ENCODE data around the gene ZNF391.
"Not testable (repeated sequence)": the region's sequence is repeated elsewhere in the genome, so short reads cannot be mapped to it uniquely, and the experiment has no call there.

Gene ZNF391

GRCh38 chr6:27424851-27425250 is 36.3 kb downstream of the ZNF391 start:
- not testable (repeated sequence) for DNase-seq

- no peak for DNase-seq
These were observed 37.6 kb downstream of the ZNF391 start for GRCh38 chr6:27426045-27426620.

- no peak for DNase-seq
These were observed 39.9 kb downstream of the ZNF391 start for GRCh38 chr6:27428502-27428901.

GRCh38 chr6:27428966-27429365 is 40.4 kb downstream of the ZNF391 start:
- no peak for DNase-seq

- DNase-seq, result no peak
These were observed 45.2 kb downstream of the ZNF391 start for GRCh38 chr6:27433714-27434113.

GRCh38 chr6:27439371-27439770 is 50.8 kb downstream of the ZNF391 start:
- no peak for DNase-seq

- DNase-seq, result no peak
These were observed 52.4 kb downstream of the ZNF391 start for GRCh38 chr6:27441001-27441400.

GRCh38 chr6:27442932-27443331 is 54.4 kb downstream of the ZNF391 start:
- DNase-seq, result no peak

- no peak for DNase-seq
These were observed 59.9 kb downstream of the ZNF391 start for GRCh38 chr6:27448456-27448855.

- DNase-seq, result no peak
These were observed 63.3 kb downstream of the ZNF391 start for GRCh38 chr6:27451660-27452390.

- DNase-seq, result no peak
These were observed 63.9 kb downstream of the ZNF391 start for GRCh38 chr6:27452496-27452897.

Data from activated gamma-delta T cell (primary cell).